CD4-positive, alpha-beta T cell treated with Interleukin-15 for 1 hour (primary cell): ENCODE data around the gene XXYLT1.
"Not testable (repeated sequence)": the region's sequence is repeated elsewhere in the genome, so short reads cannot be mapped to it uniquely, and the experiment has no call there.

Experiments used
- DNase-seq: peaks from one replicate; pipeline ENCODE4 v3.0.0-alpha.2; 2020

The XXYLT1 gene

DNA sequence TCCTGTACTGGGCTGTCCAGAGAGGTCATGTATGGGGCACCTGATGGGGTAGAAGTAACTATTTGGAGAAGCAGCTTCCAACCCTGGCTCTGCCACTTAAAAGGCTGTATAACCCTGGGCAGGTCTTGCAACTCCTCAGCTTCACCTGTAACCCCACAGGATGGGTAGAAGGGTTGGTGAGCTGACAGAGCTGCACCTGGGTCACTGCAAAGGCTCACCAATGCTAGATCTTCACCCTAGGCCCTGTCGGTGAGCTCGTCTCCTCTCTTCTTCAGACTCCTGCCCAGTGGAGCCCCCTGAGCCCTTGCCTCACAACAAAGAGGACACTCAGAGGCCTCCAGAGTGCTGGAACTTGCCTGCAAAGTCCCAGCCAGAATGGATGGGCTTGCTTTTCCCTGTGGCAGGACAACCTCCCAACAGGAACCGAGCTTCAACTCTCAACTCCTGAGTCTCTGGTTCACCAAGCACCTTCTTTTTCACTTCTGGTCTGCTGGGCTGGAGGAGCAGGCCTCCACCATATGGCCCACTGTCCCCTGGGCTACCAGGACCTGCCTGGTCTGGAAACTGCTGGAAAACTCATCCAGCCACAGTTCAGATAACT lies 45.9 kb downstream of the XXYLT1 start:
- no peak for DNase-seq

DNA sequence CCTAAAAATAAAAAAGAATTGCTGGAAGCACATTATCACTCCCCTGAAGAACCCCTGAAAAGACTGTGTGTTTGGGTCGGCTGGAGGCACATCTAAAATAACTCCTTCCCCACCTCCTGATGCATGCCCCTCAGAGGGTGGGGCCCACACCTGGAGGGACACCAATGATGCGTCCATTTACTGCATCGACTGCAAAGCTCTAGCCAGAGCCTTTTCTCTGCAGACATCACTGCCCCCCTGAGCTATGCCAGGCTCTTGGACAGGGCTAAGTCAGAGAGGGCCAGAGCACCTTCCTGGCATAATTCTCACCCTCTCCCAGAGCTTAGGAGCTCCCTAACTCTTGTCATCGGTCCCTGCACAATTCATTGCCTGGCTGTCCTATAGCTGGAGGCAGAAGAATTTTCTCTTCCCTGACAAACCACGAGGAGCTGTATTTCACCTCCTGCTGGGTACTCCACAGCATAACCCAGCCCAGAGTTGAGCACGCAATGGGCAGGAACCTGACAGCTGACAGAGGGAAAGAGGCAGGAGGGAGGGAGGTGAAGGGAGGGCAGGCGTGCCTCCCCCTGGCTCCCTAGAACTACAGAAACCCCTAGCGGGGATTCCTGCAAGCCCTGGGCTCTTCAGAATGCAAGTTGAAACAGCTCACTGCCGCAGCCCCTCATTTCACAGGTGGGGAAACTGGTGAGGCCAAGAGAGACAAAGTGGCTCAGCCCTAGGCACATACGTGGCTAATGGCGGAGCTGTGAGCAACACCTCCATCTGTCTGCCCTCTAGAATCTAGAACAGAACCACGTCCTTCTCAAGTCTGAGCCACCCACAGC lies 46.6 kb downstream of the XXYLT1 start:
- DNase-seq, result no peak

DNA sequence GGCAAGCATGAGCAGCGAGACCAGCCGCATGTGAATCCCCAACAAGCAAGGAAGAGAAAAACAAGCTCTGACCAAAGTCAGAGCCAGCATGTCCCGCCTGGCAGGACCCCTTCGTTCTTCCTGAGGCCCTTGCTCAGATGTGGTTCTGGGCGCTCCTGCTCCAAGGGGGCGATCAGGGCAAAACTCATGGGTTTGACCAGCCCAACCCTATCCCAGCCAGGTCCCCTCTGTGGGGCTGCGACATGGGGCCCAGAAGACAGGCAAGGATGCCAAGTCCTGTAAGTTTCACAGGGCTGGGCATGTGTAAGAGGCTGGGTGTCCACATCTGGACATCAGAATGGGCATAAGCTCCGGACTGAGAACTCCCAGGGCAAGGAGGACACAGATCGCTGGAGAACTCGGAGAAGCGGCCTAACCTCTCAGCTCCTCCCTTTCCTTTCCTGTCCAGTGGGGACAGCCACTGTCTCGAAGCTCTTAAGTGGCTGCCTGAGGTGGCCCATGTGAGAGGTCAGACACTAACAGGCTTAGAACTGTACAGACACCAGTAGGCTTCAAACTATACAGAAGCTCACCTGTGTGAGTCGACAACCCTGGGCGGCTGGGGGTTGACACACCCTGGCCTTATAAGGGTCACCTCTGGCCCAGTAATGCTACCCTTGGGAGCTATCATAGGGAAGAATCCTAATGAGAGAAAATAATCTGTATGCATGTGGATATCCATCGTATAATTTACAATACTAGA lies 48.9 kb downstream of the XXYLT1 start:
- DNase-seq, result no peak

DNA sequence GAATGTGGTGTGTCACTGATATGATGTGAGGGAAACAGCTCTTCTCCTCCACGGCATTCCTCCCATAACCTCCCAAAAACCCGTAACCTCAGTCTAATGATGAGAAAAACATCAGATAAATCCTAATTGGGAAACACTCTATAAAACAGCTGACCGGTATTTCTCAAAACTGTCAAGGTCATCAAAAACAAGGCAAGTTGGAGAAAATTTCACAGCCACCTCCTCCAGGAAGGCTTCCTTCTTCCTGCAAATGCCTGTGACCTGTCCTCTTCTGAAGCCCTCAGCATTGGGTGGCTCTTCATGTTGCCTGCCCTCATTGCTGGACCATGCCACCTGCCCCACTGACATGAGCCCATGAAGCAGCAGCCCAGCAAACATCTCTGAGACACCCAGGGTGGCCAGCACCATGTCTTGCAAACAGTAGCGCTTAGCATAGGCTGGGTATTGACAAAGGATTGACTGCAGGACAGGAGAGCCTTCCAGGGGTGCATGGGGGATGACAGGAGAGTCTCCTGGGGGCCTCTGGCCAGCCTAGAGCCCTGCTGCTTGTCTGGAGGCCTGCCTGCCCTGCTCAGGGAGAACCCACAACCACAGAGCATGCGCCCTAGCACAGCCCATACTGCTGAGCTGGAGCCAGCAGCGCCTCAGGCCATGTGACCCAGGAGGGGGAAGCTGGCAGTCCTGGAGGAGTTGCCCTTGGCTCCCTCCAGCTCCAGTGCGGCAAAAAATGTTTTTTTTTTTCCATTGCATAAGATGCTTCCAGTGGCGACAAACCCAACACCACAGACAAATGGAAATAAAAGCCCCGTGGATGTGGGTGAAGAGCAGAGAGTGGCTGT lies 49.7 kb downstream of the XXYLT1 start:
- no peak for DNase-seq

DNA sequence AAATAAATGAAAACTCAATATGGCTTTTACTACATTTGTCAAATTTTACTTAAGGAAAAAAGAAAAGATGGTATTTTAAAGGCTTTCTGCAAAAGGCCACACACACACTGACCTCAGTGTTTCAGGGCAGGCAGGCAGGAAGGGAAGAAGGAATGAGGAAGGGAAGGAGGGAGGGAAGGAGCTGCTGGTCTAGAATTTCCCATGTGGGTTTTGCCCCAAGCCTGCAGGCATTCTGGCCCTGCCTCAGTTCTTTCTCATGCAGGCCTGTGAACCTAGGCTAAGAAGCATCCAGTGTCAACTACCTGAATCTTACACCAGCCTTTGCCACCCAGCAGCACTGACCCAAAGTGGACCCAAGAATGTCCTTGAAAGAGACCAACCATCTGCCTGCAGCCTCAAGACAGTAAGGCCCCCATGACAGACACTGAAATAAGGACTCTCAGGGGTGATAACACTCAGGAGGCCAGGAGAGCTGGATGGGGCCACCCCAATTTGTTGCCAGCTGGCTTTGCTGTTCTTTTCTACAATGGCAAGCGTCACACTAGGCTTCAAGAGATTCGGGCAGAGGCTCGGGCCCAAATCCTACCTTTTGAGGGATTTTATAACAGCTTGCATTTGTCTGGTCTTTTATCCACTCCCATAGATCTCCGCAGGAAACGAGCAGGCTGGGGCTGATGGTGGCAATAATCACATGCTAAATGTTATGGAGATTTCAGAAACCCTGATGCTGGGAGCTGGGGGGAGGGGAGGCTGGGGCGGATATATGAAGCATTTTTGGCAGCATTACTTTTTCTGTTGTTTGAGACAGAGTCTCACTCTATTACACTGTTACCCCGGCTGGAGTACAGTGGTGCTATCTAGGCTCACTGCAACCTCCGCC lies 51.4 kb downstream of the XXYLT1 start:
- DNase-seq, result no peak

DNA sequence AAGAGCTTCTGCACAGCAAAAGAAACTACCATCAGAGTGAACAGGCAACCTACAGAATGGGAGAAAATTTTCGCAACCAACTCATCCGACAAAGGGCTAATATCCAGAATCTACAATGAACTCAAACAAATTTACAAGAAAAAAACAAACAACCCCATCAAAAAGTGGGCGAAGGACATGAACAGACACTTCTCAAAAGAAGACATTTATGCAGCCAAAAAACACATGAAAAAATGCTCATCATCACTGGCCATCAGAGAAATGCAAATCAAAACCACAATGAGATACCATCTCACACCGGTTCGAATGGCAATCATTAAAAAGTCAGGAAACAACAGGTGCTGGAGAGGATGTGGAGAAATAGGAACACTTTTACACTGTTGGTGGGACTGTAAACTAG lies 52.6 kb downstream of the XXYLT1 start:
- DNase-seq, result not testable (repeated sequence)

DNA sequence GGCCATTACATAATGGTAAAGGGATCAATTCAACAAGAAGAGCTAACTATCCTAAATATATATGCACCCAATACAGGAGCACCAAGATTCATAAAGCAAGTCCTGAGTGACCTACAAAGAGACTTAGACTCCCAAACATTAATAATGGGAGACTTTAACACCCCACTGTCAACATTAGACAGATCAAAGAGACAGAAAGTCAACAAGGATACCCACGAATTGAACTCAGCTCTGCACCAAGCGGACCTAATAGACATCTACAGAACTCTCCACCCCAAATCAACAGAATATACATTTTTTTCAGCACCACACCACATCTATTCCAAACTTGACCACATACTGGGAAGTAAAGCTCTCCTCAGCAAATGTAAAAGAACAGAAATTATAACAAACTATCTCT lies 55.4 kb downstream of the XXYLT1 start:
- not testable (repeated sequence) for DNase-seq

DNA sequence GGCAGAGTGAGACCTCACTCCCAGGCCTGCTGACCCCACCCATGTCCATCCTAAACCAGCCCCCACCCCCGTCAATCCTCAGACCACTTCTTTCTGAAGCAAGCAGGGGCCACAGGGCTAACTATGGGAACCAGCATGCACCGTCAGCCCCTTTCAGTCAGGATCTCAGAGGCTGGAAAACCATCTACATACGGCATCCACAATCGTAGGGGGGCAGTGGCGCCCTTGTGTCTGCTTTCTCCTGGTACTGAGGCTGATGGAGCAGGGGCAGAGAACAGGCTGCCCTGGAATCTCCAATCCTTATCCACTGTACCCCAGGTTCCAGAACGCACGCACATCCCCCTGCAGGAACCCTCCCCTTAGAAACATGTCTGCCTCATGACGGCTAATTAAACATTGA lies 56.6 kb downstream of the XXYLT1 start:
- no peak for DNase-seq

DNA sequence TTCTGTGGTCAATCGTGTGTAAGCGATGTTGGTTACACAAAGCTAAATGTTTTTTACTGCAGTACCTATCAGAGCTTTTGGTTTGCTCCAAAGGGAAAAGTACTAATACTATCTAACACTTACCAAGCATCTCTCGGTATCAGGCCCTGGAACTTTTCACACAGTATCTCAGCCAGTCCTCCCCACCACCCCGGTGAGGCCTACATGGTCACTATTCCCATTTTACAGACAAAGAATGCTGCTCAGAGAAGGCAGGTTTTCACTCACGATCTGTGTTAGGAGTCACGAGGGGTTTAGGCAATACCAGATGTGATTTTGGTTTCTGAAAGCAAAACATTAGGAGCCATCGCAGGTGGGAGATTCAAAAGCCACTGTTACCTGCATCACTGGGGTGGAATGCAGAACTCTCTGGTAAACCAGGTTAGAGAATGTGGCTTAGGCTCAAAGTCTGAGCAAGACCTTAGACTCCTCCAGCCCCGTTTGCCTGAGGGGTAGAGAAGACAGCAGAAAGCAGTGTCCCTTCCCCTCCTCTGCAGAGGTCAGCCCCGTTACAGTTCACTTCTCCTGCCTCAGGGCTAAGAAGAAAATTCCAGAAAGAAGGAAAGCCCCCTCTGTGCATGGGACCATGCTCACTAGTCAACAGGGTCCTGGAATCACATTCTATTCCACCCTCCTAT lies 57.2 kb downstream of the XXYLT1 start:
- DNase-seq, result no peak

DNA sequence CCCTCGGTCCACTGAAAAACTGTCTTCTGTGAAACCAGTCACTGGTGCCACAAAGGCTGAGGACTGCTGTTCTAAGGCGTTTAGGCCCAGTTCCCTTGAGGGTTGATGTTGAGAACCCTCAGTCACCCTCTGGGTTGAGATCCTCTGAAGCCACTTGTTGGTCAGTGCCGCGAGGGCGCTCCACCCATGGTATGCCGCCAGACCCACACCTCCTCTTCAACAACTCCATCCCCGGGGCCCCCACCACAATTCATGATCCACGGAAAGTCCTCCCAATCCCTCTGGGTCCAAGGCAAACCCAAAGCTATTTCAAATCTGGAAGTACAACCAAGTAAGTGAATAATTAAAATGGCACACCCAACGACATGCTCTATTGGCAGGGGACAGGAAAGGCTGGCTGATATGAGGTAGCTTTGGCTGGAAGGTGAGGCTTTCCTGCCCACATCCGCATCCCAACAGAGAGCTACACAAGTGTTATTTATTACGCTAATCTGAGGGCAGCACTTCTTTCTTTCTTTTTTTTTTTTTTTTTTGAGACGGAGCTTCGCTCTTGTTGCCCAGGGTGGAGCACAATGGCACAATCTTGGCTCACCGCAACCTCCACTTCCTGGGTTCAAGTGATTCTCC lies 58.1 kb downstream of the XXYLT1 start:
- DNase-seq, result no peak

DNA sequence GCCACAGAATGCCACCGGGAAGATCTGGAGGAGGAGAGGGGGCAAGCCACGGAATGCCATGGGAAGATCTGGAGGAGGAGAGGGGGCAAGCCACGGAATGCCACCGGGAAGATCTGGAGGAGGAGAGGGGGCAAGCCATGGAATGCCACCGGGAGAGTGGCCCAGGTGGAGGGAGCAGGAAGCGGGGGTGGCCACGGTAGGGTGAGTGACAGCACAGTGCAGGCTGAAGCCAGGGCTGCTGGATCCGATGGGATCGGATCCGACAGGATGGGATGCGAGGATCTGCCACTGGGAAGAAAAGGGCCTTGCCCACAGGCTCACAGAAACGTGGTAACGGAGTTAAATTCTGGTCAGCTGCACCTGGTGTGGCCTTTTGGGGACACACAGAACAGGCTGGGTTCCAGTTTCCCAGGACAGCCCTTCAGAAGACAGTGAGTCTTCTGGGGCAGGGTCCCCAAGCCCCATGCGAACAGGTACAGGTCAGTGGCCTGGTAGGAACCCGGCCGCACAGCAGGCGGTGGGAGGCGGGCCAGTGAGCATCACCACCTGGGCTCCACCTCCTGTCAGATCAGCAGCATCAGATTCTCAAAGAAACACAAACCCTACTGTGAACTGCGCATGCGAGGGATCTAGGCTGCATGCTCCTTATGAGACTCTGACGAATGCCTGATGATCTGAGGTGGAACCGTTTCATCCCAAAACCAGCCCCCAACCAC lies 58.8 kb downstream of the XXYLT1 start:
- DNase-seq, result no peak

DNA sequence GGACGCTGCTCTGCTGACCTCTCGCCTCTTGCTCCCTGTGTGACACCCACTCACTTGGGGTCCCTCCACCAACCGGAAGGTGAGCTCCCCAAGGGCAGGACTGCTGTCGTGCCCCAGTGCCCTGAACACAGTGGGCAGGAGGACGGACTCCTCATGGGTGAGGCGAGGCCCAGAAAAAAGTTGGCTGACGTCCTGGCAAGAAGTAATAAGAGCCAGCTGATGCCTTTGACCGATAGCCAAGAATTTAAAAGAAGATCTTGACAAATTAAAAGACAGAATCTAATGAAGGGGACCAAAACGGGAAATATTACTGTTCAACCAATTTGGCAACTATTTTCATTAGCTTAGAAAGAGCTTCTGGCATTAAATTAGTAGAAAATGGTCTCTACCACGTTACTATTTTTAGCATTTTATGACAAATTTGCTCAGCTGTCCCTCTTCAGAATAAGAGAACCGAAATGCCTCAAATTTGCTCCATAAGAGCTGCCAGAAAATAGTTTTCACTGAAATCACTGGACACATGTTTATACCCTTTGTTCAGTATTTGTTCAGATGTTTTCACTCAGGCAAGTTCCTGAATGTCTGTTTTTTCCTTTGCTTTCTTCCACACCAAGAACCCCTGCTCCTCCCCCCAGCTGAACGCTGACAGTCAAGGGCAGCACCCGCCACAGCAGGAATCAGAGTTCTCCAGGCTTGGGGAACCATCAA lies 60.5 kb downstream of the XXYLT1 start:
- DNase-seq, result no peak

DNA sequence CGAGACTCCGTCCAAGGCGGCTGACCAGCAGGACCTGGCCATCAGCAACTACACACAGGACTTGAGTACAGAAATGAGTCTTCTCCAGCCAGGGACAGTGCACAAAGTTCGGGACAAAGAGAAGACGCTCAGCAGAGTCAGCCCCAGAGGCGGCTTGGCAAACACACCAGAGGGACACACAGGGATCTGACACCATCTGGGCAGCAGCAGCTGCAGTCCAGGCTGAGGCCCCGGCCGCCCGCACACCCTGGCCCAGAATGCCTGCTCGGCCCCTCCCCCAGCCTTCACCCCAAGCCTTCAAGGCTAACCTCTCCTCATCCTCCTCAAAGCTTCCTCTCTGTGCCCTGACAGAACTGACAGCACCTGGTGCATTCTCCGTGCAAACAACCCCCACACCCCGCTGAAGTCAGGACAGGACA lies 61.1 kb downstream of the XXYLT1 start:
- no peak for DNase-seq

DNA sequence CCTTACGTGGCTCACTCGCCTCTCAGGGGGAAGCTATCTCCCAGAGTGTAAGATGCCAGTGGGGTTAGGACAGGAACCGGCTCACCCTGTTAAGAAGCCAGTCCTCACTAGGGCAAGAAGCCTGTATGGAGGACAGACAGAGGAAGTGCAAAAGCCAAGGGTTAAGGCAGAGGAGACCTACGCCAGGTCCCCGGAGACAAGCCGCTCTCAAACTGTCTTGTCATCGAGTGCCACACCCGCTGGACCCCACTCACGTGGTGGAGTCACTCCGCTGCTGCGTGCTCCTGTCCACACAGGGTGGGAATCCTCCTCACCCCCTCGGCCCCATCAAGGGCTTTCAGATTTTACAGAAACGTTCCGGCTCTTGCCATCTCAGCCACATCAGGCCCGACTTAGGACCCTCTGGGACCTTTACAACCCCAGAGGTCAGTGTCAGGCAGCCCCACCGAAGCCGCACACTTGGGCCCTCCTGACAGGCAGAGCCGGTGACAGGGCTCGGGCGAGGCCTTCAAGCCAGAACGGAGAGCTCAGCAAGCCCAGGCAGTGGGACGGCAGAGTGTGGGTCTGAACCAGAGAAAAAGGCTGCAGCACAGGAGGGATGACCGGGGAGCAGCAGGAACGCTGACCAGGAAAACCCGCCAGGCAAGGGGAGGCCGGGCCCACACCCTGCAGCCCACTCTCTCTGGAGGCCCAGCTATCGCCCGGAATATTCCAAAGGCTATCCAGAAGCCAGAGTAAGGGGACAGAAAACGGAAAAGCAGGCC lies 61.7 kb downstream of the XXYLT1 start:
- no peak for DNase-seq

DNA sequence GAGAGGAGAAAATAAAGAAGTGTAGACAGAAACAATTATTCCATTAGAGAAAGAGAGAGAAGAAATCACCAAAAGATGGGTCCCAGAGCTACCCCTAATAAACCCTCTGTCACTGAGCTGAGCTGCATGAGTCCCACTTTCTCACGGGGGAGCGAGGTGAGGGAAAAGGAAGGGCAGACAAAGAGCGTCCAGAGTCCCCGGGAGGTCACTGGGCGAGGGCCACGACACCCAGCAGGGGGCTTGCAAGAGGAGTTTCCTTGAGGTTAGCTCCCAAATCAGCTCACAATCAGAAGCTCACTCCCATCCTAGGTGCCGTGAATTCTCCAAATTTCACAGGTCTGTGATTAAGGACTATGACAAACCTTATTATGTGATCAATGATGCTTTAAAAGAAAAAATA lies 62.3 kb downstream of the XXYLT1 start:
- DNase-seq, result no peak

DNA sequence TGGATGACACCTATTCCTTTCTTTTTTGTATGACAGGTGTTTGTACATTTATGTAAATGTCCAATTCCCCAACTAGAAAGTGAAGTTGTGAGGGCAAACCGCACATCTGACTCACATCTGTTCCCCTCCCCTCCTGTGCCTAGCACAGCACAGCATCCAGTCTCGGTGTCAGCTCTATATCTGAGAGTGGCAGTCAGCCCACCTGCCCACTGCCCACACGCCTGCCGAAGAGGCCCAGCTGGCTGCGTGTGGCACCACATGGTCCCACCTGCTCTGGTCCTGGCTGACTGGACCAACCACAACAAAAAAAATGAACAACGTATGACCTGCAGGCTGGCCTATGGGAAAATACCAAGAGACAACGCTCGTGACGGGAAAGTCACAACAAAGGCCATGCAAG lies 62.8 kb downstream of the XXYLT1 start:
- no peak for DNase-seq

DNA sequence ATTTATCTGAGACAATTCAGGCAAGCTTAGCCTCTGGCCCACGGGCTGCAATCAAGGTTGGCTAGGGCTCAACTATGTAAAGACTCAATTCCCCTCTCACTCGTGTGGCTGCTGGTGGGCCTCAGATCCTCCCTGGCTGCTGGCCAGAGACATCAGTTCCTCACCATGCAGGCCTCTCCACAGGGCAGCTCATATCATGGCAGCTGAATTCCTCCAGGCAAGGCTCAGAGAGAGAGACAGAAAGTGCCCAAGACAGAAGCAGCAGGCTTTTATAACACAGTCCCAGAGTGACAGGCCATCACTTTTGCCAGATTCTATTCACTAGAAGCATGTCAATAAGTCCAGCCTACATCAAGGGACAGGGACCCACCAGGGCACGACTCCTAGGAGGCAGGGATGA lies 63.2 kb downstream of the XXYLT1 start:
- no peak for DNase-seq

DNA sequence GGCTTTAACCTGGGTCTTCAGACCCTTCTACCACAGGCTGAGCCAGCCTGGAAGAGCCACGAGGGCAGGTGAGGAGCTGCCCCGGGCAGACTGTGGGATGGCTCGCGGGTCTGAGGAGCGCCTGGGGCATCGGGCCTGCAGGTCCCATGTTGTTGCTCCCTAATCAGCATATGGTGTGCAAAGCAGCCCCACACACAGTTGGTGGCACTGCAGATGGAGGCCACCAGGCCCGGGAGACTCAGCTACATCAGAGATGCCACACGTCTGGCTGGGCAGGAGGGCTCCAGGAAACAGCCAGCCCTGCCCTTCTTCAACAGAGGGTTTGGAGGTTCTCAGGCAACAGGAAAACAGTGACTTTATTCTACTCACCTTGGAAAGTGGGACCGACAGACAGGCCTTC lies 63.9 kb downstream of the XXYLT1 start:
- DNase-seq, result no peak
